Kidney glomerular epithelial cell (primary cell): ENCODE measurements around the gene GFOD2.

ENCODE experiments used
- DNase-seq: peaks from one replicate; lab custom pipeline; 2025; lab: John Stamatoyannopoulos, UW

Gene GFOD2

GRCh38 chr16:67641779-67642708 is 77.1 kb downstream of the GFOD2 start:
- no peak for DNase-seq

DNA sequence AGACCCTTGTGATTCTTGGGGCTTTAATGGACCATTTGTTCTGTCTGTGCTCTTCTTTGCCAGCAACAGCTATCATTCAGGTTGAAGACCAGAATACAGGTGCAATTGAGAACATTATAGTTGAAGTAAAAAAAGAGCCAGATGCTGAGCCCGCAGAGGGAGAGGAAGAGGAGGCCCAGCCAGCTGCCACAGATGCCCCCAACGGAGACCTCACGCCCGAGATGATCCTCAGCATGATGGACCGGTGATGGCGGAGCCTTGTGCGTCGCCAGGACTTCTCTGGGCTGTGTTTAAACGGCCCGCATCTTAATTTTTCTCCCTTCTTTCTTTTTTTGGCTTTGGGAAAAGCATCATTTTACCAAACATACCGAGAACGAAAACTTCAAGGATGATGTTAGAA is 81.5 kb downstream of the GFOD2 start:
- DNase-seq, result no peak

GRCh38 chr16:67636713-67637112 is 82.4 kb downstream of the GFOD2 start:
- DNase-seq, result no peak

GRCh38 chr16:67632415-67633172 is 86.5 kb downstream of the GFOD2 start:
- DNase-seq, result no peak

DNA sequence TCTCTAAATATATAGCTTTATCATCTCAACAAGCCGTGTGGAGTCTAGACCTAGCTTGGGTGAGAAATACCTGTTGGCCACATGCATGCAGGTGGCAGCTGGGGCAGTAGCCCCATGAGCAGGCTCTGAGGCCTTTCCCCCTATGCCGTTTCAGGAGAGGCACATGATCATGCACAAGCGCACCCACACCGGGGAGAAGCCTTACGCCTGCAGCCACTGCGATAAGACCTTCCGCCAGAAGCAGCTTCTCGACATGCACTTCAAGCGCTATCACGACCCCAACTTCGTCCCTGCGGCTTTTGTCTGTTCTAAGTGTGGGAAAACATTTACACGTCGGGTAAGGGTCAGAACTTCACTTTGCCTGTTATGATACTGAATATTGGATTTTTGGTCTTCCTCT is 90.9 kb downstream of the GFOD2 start:
- DNase-seq, result no peak
